HG03342 (cell line): ENCODE measurements around the gene SLC7A10.
A peak's percentile ranks its signal among the peaks of the same experiment; 100 is the strongest.
"Not testable (repeated sequence)": the region's sequence is repeated elsewhere in the genome, so short reads cannot be mapped to it uniquely, and the experiment has no call there.

Source experiments
- ATAC-seq: cut with Tn5 transposase; IDR thresholded peaks from one replicate; pipeline ENCODE4 v1.9.1; 2021; ENCODE audit warnings: mild to moderate bottlenecking, moderate library complexity; ENCODE audit not compliant: unreplicated experiment

Gene SLC7A10

DNA sequence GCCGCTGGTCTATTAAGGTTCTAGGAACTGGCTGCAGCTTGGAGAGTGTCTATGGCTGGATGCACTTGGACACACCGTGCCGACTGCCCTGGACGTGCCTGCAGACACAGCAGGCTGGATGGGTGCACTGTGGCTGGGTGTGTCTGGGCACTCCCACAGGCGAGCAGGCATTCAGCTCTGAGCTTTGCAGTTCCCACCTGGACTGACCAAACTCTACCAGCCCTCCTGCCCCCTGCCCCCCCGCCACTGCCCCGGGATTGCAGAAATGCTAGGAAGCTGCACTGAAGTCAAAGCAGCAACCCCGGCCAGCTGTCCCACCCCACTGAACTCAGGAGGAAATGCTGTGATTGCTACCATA is 38.5 kb downstream of the SLC7A10 start:
- ATAC-seq = no peak

- ATAC-seq = no peak
Observed at GRCh38 chr19:33186431-33187182, 39.0 kb downstream of the SLC7A10 start.

GRCh38 chr19:33177417-33177979 is 48.2 kb downstream of the SLC7A10 start:
- ATAC-seq = peak; percentile 25

- ATAC-seq = peak; percentile 84
Observed at GRCh38 chr19:33176670-33177416, 48.8 kb downstream of the SLC7A10 start.

- ATAC-seq = peak; percentile 4
Observed at GRCh38 chr19:33175886-33176669, 49.6 kb downstream of the SLC7A10 start.

- no peak for ATAC-seq
Observed at GRCh38 chr19:33175156-33175782, 50.4 kb downstream of the SLC7A10 start.

DNA sequence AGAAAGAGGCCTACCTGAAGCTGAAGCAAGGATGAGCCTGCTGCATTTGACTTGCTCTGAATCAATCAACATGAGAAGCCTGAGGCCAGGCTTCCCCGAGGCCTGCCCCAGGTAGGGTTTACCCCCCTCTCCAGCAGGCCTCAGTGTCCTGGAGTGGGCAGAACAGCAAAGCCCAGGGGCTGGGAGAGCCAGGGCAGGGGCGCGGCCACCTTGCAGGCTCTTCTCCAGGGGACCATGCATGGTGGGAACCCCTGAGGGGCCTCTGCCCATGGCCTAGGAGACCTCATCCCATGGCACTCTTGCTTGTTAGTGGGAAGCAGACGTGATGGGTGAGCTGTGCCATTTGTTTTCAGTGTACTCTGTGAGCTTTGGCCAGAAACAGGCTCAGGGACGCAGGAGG is 51.5 kb downstream of the SLC7A10 start:
- no peak for ATAC-seq

- ATAC-seq = no peak
Observed at GRCh38 chr19:33171916-33172359, 53.7 kb downstream of the SLC7A10 start.

- no peak for ATAC-seq
Observed at GRCh38 chr19:33171222-33171795, 54.3 kb downstream of the SLC7A10 start.

DNA sequence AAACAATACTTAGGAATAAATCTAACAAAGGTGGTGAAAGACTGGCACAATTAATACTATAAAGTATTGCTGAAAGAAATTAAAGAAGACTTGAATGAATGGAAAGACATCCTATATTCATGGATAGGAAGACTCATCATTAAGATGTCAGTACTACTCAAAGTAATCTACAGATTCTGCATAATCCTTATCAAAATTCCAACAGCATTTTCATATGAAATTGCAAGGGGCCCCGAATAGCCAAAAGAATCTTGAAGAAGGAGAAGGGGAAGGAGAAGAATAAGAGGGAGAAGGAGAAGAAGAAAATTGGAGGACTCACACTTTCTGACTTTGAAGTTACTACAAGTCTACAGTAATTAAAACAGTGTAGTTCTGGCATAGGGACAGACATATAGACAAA is 57.1 kb downstream of the SLC7A10 start:
- no peak for ATAC-seq

- ATAC-seq = no peak
Observed at GRCh38 chr19:33167438-33167837, 58.2 kb downstream of the SLC7A10 start.

GRCh38 chr19:33166037-33166436 is 59.6 kb downstream of the SLC7A10 start:
- ATAC-seq = not testable (repeated sequence)

- ATAC-seq = no peak
Observed at GRCh38 chr19:33163481-33163880, 62.2 kb downstream of the SLC7A10 start.

GRCh38 chr19:33161201-33161600 is 64.4 kb downstream of the SLC7A10 start:
- no peak for ATAC-seq

GRCh38 chr19:33159893-33160292 is 65.8 kb downstream of the SLC7A10 start:
- no peak for ATAC-seq

DNA sequence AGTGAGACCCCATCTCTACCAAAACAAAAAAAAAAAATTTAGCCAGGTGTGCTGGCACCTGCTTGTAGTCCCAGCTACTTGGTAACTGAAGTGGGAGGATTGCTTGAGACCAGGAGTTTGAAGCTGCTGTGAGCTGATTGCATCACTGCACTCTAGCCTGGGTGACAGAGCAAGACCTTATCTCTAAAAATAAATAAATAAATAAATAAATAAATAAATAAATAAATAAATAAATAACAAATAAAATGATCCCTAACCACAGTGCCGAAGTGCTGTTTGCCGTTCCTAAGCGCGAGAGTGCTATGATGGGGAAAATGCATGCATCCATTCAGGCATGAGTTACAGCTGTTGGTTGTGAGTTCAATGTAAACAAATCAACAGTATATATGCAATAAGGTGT is 66.5 kb downstream of the SLC7A10 start:
- no peak for ATAC-seq
